Common myeloid progenitor, CD34-positive (primary cell): ENCODE results near the gene ZCCHC17.

Experiments
- CTCF ChIA-PET: fragments of 350-600 bp; sonication (Branson Sonifier 250); formaldehyde crosslinking; loops from one replicate; lab custom pipeline; 2021; ENCODE audit warnings: antibody characterized with exemption; lab: Charles Lee
- POLR2A ChIA-PET: fragments of 350-600 bp; sonication (Branson Sonifier 250); formaldehyde crosslinking; loops from one replicate; lab custom pipeline; 2021; ENCODE audit warnings: antibody characterized with exemption; lab: Charles Lee
- DNase-seq, 3 donors: peaks; one replicate each; pipeline versions ENCODE4 v3.0.0 to v3.0.0-alpha.2; 2013
- H3K27ac ChIP-seq, 2 experiments: 1 replicate in 1 of 2; 2 replicates in 1 of 2; pipeline ENCODE4 v1.7.0; 2013; ENCODE audit warnings: inconsistent platforms in 2 of 2, low read length in 2 of 2, mild to moderate bottlenecking in 2 of 2, low read depth in 1 of 2, moderate library complexity in 1 of 2; ENCODE audit not compliant: severe bottlenecking in 2 of 2, insufficient read depth in 1 of 2, poor library complexity in 1 of 2
- H3K27me3 ChIP-seq, 5 experiments: replicated peaks in 2 of 5; 1 replicate in 3 of 5; 2 replicates in 2 of 5; pipeline versions ENCODE4 v1.6.1 to v1.7.0; 2013; ENCODE audit warnings: low read length in 4 of 5, mild to moderate bottlenecking in 2 of 5, moderate library complexity in 2 of 5, inconsistent platforms in 1 of 5; ENCODE audit not compliant: insufficient read depth in 5 of 5, control insufficient read depth in 4 of 5
- H3K36me3 ChIP-seq, 4 experiments: 1 replicate in 2 of 4; 2 replicates in 2 of 4; pipeline versions ENCODE4 v1.6.1 to v1.7.0; 2013; ENCODE audit warnings: low read length in 3 of 4, control low read depth in 1 of 4, mild to moderate bottlenecking in 1 of 4; ENCODE audit not compliant: control insufficient read depth in 4 of 4, insufficient read depth in 4 of 4
- H3K4me1 ChIP-seq, 4 experiments: 1 replicate in 3 of 4; 2 replicates in 1 of 4; pipeline versions ENCODE4 v1.6.1 to v1.7.1; 2013; ENCODE audit warnings: low read length in 3 of 4, mild to moderate bottlenecking in 3 of 4, control low read depth in 1 of 4, inconsistent platforms in 1 of 4, moderate library complexity in 1 of 4; ENCODE audit not compliant: control insufficient read depth in 4 of 4, insufficient read depth in 4 of 4; ENCODE audit errors: control extremely low read depth in 1 of 4
- H3K4me3 ChIP-seq, 7 experiments: 1 replicate in 4 of 7; 2 replicates in 3 of 7; pipeline versions ENCODE4 v1.5.1 to v1.7.0; 2013; ENCODE audit warnings: mild to moderate bottlenecking in 7 of 7, low read length in 6 of 7, moderate library complexity in 6 of 7, inconsistent platforms in 2 of 7, low read depth in 2 of 7, control low read depth in 1 of 7; ENCODE audit not compliant: insufficient read depth in 4 of 7, control insufficient read depth in 1 of 7; ENCODE audit errors: extremely low read depth in 1 of 7
- H3K9me3 ChIP-seq, 5 experiments: 1 replicate in 4 of 5; 2 replicates in 1 of 5; pipeline versions ENCODE4 v1.6.1 to v1.7.1; 2013; ENCODE audit warnings: low read length in 4 of 5, mild to moderate bottlenecking in 2 of 5, inconsistent platforms in 1 of 5, low read depth in 1 of 5, moderate library complexity in 1 of 5; ENCODE audit not compliant: control insufficient read depth in 4 of 5, insufficient read depth in 2 of 5; ENCODE audit errors: control extremely low read depth in 1 of 5
- whole genome bisulfite sequencing: methylation state at CpG from one replicate; pipeline ENCODE4 v1.1.5; 2013; ENCODE audit not compliant: insufficient coverage; 5-methylcytosine and 5-hydroxymethylcytosine counted together

Gene ZCCHC17

DNA sequence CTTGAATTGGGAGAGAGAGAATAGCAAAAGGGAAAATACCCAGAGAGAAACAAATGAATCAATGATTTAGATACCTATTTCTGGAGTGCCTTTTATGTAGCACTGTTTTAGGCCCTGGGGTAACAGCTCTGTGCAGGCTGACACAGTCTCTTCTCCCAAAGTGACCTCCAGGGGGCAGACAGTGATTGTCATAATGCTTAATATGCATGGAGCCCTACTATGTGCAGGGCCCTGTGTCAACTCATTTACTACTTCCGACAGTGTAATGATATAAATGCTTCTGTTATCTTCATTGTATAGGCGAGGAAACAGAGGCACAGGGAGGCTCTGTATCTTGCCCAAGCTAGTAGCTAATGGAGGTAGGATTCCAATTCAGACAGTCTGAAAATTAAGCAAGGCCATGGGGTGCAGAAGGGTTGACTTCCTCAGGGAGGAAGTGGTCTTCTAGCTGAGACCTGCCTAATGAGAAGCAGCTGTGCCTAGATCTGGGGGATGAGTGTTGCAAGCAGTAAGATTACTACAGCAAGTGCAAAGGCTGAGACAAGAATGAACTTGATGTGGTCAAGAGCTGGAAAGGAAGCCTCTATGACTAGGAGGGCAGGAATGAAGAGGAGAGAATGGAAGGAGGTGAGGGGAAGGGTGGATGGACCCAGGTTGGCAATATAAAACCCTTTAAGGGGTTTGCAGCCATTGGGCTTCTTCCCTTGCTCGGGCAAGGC is 100.0 kb downstream of the ZCCHC17 start:
- peak in 2 of 3 donors; percentile 18 to 19 for DNase-seq
- CTCF ChIA-PET, result interaction anchor here (1.1 to 10.1 kb wide), 5 partner anchors 9 to 152 kb away, joined by 3 to 104 read pairs (median 8); no protein-coding TSS in a partner anchor
- peaks cover 4 to 24% (median 11%) of the 10 kb centered on the region in 4 experiments for H3K4me1 ChIP-seq

DNA sequence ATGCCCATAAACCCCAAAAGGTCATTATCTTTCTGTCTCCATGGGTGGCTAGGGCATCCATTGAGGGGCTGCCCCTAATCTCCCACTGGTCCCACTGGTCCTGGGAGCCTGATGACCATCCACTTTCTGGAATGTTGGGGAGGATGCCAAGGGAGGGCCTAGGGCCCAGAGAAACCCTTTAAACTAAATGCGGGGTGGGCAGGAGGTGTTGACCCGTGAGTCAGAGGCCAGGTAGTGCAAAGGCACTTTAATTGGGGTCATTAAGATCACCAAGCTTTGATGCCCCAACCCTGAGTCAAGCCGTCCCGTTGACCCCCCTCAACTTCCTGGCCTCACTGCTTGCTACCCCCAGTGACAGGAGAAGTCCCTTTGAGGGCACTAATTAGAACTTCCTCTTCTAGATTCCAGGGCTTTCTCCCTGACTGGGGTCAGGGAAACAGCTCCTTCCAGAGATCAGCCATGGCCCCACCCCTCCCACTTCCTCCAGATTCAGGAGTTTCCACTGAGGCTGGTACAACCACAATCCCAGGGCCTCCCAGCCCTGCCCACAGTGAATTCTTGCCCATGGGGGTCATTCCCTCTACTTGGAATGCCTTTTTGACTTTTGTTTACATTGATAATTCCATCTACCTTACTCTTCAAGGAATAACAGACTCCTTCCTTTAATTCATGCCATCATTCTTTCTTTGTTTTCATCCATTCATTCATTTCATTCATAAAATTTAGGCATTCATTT is 100.7 kb downstream of the ZCCHC17 start:
- Histone ChIP-seq H3K27ac (no peak overlapping the region), H3K36me3 (no peaks in the 10 kb centered on the region), H3K27me3 (no peaks in the 10 kb centered on the region), H3K4me3 (no peak overlapping the region), H3K9me3 (no peaks in the 10 kb centered on the region), H3K4me1 (peaks cover 4 to 24% (median 11%) of the 10 kb centered on the region in 4 experiments)
- ChIA-PET CTCF (interaction anchor here (1.2 to 10.1 kb wide), 3 partner anchors 8 to 151 kb away, joined by 3 to 104 read pairs (median 22); no protein-coding TSS in a partner anchor), POLR2A (no interaction called here)
- 63% methylated on average over 4 of the region's 4 CpGs for WGBS
- DNase-seq, result no peak

More for the DNA sequence above, 100.0 kb downstream of the ZCCHC17 start:
- H3K27ac ChIP-seq, result no peak overlapping the region
- POLR2A ChIA-PET, result no interaction called here
- H3K9me3 ChIP-seq, result no peaks in the 10 kb centered on the region
- H3K27me3 ChIP-seq, result no peaks in the 10 kb centered on the region
- H3K36me3 ChIP-seq, result no peaks in the 10 kb centered on the region
- H3K4me3 ChIP-seq, result no peak overlapping the region
- WGBS, result 95% methylated on average over 2 of the region's 3 CpGs

DNA sequence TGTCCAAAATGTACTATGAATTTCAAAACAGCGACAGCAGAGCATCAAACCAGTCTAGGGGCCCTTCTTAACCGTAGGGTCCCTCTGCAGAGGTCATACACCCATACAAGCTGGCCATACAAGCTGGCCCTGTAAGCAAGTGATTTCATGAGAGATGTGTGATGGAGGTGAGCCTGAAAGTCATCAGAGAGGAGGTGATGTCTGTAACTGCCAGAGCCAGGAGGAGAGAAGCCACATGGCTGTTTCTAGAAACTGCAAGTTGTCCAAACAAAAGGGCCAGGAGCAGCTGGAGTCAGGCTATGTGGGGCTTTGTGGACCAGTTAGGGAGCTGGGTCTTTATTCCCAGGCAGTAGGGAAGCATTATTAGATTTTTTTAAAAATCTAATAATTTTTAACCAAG is 101.4 kb downstream of the ZCCHC17 start:
- CTCF ChIA-PET, result interaction anchor here (1.2 to 10.1 kb wide), 3 partner anchors 7 to 150 kb away, joined by 3 to 104 read pairs (median 22); no protein-coding TSS in a partner anchor
- no peak overlapping the region for H3K4me3 ChIP-seq
- WGBS, result no CpG with 5 or more reads among the region's 2 CpGs

DNA sequence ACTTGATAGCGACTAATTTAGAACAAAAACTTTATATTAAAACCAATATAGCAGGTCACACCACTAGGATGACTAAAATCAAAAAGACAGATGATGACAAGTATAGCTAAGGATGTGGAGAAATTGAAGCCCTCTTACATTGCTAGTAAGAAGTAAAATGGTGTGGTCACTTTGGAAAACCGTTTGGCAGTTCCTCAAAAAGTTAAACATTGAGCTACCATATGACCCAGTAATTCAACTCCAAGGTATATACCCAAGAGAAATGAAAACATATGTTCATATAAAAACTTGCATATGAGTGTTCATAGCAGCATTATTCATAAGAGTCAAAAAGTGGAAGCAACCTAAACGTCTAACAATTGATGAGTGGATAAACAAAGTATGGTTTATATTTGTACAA is 103.1 kb downstream of the ZCCHC17 start:
- ChIA-PET CTCF (interaction anchor here (0.5 to 10.1 kb wide), 3 partner anchors 17 to 609 kb away, joined by 3 to 104 read pairs (median 3); no protein-coding TSS in a partner anchor), POLR2A (no interaction called here)

More for the DNA sequence above, 101.4 kb downstream of the ZCCHC17 start:
- no peak for DNase-seq
- Histone ChIP-seq H3K4me1 (peaks cover 4 to 24% (median 11%) of the 10 kb centered on the region in 4 experiments), H3K36me3 (no peaks in the 10 kb centered on the region), H3K27ac (no peak overlapping the region), H3K27me3 (no peaks in the 10 kb centered on the region), H3K9me3 (no peaks in the 10 kb centered on the region)
- POLR2A ChIA-PET, result no interaction called here

DNA sequence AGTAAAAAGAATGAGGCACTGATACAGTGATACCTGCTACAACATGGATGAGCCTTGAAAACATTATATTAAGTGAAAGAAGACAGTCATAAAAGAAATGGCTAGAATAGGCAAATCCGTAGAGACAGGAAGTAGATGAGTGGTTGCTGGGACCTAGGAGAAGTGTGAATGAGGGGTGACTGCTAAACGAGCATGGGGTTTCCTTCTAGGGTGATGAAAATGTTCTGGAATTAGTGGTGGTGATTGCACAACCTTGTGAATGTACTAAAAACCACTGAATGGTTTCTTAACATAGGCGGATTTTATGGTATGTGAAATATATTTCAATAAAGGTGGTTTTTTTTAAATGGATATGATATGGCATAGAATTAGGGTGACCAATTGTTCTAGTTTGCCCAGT is 103.6 kb downstream of the ZCCHC17 start:
- Histone ChIP-seq H3K4me1 (peaks cover 0 to 16% (median 2%) of the 10 kb centered on the region in 4 experiments), H3K36me3 (no peaks in the 10 kb centered on the region), H3K27me3 (no peaks in the 10 kb centered on the region), H3K4me3 (no peak overlapping the region), H3K9me3 (no peaks in the 10 kb centered on the region), H3K27ac (no peak overlapping the region)
- 57% methylated on average over 3 of the region's 3 CpGs for WGBS
- DNase-seq, result no peak
- POLR2A ChIA-PET, result no interaction called here
- CTCF ChIA-PET, result interaction anchor here (0.5 to 10.1 kb wide), 2 partner anchors 17 to 19 kb away, joined by 3 to 104 read pairs; no protein-coding TSS in a partner anchor

More for the DNA sequence above, 103.1 kb downstream of the ZCCHC17 start:
- Histone ChIP-seq H3K4me1 (peaks cover 0 to 16% (median 3%) of the 10 kb centered on the region in 4 experiments), H3K27me3 (no peaks in the 10 kb centered on the region), H3K36me3 (no peaks in the 10 kb centered on the region), H3K9me3 (no peaks in the 10 kb centered on the region), H3K27ac (no peak overlapping the region), H3K4me3 (no peak overlapping the region)
- 29% methylated on average over 1 of the region's 3 CpGs for WGBS
- DNase-seq, result no peak

DNA sequence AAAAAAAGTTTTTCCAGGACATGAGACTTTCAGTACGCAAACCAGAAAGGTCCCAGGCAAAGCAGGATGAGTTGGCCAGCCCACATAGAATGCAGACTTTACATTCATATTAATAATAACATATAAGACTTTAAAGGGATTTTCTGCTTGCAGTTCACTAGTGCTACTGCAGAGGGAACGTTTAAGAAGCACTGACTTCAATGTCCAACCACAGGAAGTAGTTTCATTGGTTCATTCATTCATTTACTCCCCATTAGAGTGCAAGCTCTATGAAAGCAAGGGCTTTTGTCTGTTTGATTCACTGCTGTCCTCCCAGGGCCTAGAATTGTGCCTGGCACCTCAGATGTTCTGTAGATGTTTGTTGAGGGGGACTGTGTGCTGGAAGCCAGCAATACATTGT is 104.4 kb downstream of the ZCCHC17 start:
- peaks cover 0 to 16% (median 2%) of the 10 kb centered on the region in 4 experiments for H3K4me1 ChIP-seq
- DNase-seq, result peak in 1 of 3 donors; percentile 32
- H3K36me3 ChIP-seq, result no peaks in the 10 kb centered on the region
- H3K27ac ChIP-seq, result no peak overlapping the region
- H3K27me3 ChIP-seq, result no peaks in the 10 kb centered on the region
- POLR2A ChIA-PET, result no interaction called here
- 0% methylated on average over 1 of the region's 2 CpGs for WGBS
- no peak overlapping the region for H3K4me3 ChIP-seq
- CTCF ChIA-PET, result interaction anchor here (0.6 to 10.1 kb wide), 2 partner anchors 19 to 156 kb away, joined by 3 to 104 read pairs; no protein-coding TSS in a partner anchor
- H3K9me3 ChIP-seq, result no peaks in the 10 kb centered on the region
